Mesothelial cell of epicardium (in vitro differentiated cells): ENCODE measurements around the gene ATXN10. TPM values are rescaled to one million over a fixed set of nuclear protein-coding genes. Genes with fewer than 3 reads are reported as not detected.

ENCODE experiments used
- DNase-seq, 2 experiments: peaks; one replicate each; pipeline ENCODE4 v3.0.0; 2021; ENCODE audit warnings: low spot score in 2 of 2; ENCODE audit not compliant: unreplicated experiment in 2 of 2
- H3K27ac Mint-ChIP-seq: 2 replicates; pipeline ENCODE4 v1.8.0; 2021; ENCODE audit warnings: mixed read lengths
- H3K27me3 Mint-ChIP-seq: 2 replicates; pipeline ENCODE4 v1.8.0; 2021; ENCODE audit warnings: low read depth, mixed read lengths
- H3K36me3 Mint-ChIP-seq: 2 replicates; pipeline ENCODE4 v1.8.0; 2021; ENCODE audit warnings: mixed read lengths
- H3K4me1 Mint-ChIP-seq: 2 replicates; pipeline ENCODE4 v1.8.0; 2021; ENCODE audit warnings: mixed read lengths
- H3K4me3 Mint-ChIP-seq: 2 replicates; pipeline ENCODE4 v1.8.0; 2021; ENCODE audit warnings: mild to moderate bottlenecking, moderate library complexity, mixed read lengths
- H3K9me3 Mint-ChIP-seq: 2 replicates; pipeline ENCODE4 v1.8.0; 2021; ENCODE audit warnings: mixed read lengths
- total RNA-seq: library from RNA; stranded (reverse); gene quantifications from 3 replicates; pipeline ENCODE4 v1.2.1, GENCODE V29; 2021
- TF ChIP-seq, protein P1 (sequence below): fragments of 200-600 bp; sonication (generic); IDR thresholded peaks from one replicate; pipeline ENCODE4 v1.5.0; 2021; ENCODE audit warnings: antibody characterized with exemption; ENCODE audit not compliant: unreplicated experiment

ATXN10 gene
- total RNA-seq, 1 donor from 2014 or later = 237 TPM

DNA sequence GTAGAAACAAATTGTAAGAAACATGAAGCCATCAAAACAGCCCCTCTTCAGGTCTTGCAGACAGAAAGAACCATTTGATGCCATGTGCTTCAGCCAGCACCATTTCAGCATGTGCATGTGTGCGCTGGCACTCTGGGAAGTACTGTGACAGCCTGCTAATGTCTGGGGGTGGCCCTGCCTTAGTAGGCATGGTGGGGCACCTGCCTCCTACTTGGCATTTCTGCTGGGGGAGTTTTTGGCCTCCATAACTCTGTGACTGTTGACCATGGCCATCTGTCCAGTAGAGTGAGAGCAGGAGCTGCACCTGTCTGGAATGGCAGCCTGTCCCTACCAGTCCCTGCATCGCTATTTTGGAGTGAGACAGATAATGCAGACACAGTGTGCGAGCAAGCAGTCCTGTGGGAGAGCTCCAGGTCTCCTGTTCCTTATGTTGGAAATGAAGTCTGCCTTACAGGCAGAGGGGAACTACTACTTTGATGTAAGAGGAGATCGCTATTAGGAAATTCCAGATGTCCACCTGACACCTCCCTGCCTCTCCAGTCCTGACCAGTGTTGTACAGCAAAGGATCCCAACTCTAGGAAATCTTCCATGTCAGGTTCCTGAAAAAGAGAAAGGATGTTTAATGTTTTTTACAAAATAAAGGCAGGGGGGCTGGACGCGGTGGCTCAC, 102.5 kb downstream of the ATXN10 start:
- Mint-ChIP-seq H3K9me3 (no peaks in the 10 kb centered on the region), H3K4me3 (no peak overlapping the region), H3K27ac (peak overlapping the region; percentile 19), H3K27me3 (no peaks in the 10 kb centered on the region), H3K36me3 (peaks cover 35% of the 10 kb centered on the region), H3K4me1 (peaks cover 17% of the 10 kb centered on the region)
- DNase-seq = no peak
- TF ChIP-seq, protein P1, sequence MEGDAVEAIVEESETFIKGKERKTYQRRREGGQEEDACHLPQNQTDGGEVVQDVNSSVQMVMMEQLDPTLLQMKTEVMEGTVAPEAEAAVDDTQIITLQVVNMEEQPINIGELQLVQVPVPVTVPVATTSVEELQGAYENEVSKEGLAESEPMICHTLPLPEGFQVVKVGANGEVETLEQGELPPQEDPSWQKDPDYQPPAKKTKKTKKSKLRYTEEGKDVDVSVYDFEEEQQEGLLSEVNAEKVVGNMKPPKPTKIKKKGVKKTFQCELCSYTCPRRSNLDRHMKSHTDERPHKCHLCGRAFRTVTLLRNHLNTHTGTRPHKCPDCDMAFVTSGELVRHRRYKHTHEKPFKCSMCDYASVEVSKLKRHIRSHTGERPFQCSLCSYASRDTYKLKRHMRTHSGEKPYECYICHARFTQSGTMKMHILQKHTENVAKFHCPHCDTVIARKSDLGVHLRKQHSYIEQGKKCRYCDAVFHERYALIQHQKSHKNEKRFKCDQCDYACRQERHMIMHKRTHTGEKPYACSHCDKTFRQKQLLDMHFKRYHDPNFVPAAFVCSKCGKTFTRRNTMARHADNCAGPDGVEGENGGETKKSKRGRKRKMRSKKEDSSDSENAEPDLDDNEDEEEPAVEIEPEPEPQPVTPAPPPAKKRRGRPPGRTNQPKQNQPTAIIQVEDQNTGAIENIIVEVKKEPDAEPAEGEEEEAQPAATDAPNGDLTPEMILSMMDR = no peak

DNA sequence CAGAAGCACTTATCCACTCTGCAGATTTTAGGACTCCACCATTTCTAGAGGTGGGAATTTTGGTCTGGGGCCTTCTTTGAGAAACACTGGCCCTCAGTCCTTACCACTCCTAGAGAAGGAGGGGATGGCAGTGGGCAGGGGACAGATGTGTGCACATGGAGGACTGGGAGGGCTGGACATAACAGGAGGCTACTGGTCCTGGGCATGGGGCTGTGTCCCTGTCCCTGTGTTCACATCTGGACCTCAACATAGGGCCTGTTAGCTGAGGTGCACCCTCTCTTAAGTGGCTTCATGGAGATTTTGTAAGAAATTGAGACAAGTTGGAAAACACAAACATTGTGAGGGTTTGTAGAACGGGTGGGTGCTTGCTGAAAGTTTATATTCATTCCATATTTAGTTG, 103.4 kb downstream of the ATXN10 start:
- TF ChIP-seq, protein P1 = no peak
- Mint-ChIP-seq H3K27ac (peak overlapping the region; percentile 56), H3K36me3 (peaks cover 34% of the 10 kb centered on the region), H3K4me1 (peaks cover 14% of the 10 kb centered on the region), H3K9me3 (no peaks in the 10 kb centered on the region), H3K4me3 (no peak overlapping the region), H3K27me3 (no peaks in the 10 kb centered on the region)
- no peak for DNase-seq

DNA sequence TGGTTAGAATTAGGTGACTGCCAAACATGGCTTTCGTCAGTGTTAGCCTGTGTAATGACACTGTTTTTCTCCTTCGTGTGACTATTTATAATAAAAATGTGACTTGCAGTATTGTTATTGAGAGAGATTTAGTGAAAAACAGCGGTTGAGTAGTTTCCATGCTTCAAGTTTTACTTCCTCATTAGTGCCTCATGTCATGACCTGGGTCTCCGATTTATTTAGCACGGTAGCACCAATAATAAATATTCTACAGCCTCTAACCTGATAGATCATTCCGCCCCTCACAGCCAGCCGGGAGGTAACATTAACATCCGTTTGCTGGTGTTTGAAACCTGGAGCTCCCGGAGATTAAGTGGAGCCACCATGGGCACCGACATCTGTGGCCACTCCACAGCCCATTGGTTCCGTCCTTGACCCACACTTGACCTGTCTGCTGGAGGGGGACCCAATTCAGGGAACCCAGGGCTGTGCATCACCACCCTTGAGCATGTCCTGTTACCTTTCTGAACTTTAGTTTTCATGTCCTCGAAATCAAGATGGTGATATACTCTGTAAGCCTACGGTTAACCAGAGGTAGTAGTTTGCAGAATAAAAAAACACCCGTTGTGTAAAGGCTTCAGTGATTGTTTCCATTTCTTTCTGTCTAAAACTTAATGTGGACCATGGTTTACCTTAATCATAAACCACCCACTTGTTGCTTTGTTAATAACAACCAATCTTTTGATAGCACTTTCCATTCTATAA, 104.1 kb downstream of the ATXN10 start:
- Mint-ChIP-seq H3K36me3 (peaks cover 27% of the 10 kb centered on the region), H3K9me3 (no peaks in the 10 kb centered on the region), H3K27me3 (no peaks in the 10 kb centered on the region), H3K4me3 (no peak overlapping the region), H3K27ac (peak overlapping the region; percentile 56), H3K4me1 (peaks cover 14% of the 10 kb centered on the region)
- DNase-seq = no peak
- TF ChIP-seq, protein P1 = no peak

DNA sequence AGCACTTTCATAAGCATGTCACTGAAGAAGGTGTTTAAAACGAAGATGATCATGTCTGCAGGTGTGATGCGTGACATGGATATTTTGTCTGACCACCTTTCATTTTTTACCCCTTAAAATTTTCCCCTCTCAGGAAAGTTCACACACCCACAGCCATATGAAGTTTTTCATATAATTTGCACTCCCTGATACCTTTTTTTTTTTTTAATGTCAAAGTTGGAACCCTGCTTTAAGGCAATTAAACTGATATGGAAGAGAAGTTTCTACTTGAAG, 104.6 kb downstream of the ATXN10 start:
- H3K27me3 Mint-ChIP-seq = no peaks in the 10 kb centered on the region
- no peak for DNase-seq
- H3K36me3 Mint-ChIP-seq = peaks cover 22% of the 10 kb centered on the region
- no peaks in the 10 kb centered on the region for H3K9me3 Mint-ChIP-seq
- TF ChIP-seq, protein P1 = no peak
- peak overlapping the region; percentile 81 for H3K27ac Mint-ChIP-seq
- no peak overlapping the region for H3K4me3 Mint-ChIP-seq
- peaks cover 14% of the 10 kb centered on the region for H3K4me1 Mint-ChIP-seq

DNA sequence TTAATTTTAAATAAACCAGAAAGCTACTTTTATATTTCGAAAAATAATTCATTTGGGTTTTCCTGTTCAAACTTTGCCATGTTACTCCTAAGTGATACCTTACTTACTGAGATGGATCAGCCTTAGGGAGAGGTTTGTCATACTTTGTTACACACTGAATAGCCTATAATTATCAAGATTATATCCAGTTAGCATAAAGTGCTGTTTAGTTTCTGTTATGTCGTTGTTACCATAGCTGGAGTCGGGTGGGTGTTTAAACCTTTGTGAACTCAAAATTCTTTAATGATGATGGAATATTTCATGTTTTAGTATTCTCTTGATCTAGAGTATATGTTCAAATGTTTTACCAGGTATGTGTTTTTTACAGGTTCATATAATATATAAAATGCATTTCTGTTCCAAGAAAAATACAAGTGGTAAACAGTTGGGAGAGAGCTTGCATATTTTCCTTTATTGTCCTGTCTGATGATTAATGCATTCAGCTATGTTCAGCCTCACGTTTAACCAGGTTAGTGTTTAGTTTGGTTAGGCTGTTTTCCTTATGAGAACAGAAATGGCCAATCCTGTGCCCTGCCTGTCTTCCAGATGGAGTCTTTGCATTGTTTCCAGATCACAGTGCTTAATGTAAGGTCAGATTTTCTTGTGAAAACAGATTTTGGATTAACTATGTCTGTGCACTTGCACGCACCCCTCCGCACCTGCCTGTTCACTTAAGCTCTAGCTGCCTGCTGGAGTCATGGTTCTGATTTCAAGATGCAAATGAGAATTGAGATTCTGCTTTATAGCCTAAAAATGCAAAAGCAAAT, 105.6 kb downstream of the ATXN10 start:
- Mint-ChIP-seq H3K4me1 (peaks cover 14% of the 10 kb centered on the region), H3K4me3 (no peak overlapping the region), H3K9me3 (no peaks in the 10 kb centered on the region), H3K36me3 (peaks cover 18% of the 10 kb centered on the region), H3K27me3 (no peaks in the 10 kb centered on the region), H3K27ac (peak overlapping the region; percentile 81)
- TF ChIP-seq, protein P1 = no peak
- no peak for DNase-seq
